Neural progenitor cell (in vitro differentiated cells): ENCODE results near the gene DDHD1.

Source experiments
- EZH2 ChIP-seq: fragments of 200-600 bp; sonication (generic); IDR thresholded peaks from 2 replicates; pipeline ENCODE4 v1.6.1; 2017; ENCODE audit warnings: antibody characterized with exemption, mild to moderate bottlenecking, moderate library complexity
- TF ChIP-seq, protein P1 (sequence below): fragments of 200-600 bp; sonication (generic); IDR thresholded peaks from 2 replicates; pipeline ENCODE4 v1.5.1; 2017; ENCODE audit warnings: antibody characterized with exemption, mild to moderate bottlenecking

DNA sequence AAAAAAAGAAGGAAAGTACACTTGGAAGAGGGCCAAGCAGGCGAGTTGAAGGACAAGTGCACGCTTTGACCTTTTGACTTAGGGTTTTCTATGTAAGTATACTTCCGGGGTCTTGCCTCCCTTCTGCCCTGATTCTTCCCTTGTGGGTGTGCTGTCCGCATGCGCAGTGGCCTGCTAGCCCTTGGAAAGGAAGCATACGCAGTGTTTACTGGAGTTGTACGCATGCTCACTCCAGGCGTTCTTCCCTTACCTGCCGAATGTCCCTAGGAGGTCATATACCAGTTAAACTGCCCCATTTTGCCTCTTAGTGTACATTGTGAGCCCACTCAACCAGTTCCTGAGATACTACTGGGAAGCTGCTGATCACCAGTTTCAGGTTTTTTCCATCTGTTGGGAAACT, 15.7 kb upstream of the DDHD1 start:
- no peak for TF ChIP-seq EZH2
- TF ChIP-seq, protein P1, sequence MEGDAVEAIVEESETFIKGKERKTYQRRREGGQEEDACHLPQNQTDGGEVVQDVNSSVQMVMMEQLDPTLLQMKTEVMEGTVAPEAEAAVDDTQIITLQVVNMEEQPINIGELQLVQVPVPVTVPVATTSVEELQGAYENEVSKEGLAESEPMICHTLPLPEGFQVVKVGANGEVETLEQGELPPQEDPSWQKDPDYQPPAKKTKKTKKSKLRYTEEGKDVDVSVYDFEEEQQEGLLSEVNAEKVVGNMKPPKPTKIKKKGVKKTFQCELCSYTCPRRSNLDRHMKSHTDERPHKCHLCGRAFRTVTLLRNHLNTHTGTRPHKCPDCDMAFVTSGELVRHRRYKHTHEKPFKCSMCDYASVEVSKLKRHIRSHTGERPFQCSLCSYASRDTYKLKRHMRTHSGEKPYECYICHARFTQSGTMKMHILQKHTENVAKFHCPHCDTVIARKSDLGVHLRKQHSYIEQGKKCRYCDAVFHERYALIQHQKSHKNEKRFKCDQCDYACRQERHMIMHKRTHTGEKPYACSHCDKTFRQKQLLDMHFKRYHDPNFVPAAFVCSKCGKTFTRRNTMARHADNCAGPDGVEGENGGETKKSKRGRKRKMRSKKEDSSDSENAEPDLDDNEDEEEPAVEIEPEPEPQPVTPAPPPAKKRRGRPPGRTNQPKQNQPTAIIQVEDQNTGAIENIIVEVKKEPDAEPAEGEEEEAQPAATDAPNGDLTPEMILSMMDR: no peak
